Spleen (tissue), 7 donors: ENCODE results near the gene AADACL3.

Experiments used
- CTCF ChIP-seq, 11 experiments: fragments of 200-600 bp in 7 of 11; fragments of 450-650 bp in 4 of 11; sonication (generic) in 4 of 11; IDR thresholded peaks in 8 of 11; conservative IDR thresholded peaks in 3 of 11; 1 replicate in 7 of 11; 2 replicates in 4 of 11; pipeline versions ENCODE4 v1.4.0 to v1.8.0; 2016 to 2021; ENCODE audit warnings: antibody characterized with exemption in 11 of 11, inconsistent platforms in 4 of 11, mild to moderate bottlenecking in 1 of 11
- POLR2A ChIP-seq, 3 donors: fragments of 450-650 bp; IDR thresholded peaks; one replicate each; pipeline ENCODE4 v1.5.1; 2017; ENCODE audit warnings: antibody characterized with exemption in 3 of 3, mild to moderate bottlenecking in 1 of 3
- donor health status: DM: no; HTN: no; CAD: no; lungs with moderate emphysema.
- donor health status: DM: no; HTN: no; CAD: no.
- donor health status: DM: no; HTN: no; CAD: no.

GRCh38 chr1:12763479-12763878, 47.6 kb downstream of the AADACL3 start:
- TF ChIP-seq CTCF (IDR thresholded peaks at IDR 0.05 in 8 of 11, conservative IDR thresholded peaks at IDR 0.05 in 3 of 11), result no peak
- no peak for TF ChIP-seq POLR2A (IDR thresholded peaks at IDR 0.05)
